IMR-90 (cell line): Measurements from ENCODE around the gene STK10. TPM values are rescaled to one million over a fixed set of nuclear protein-coding genes. Genes with fewer than 3 reads are reported as not detected.

ENCODE experiments used
- ATAC-seq: fragments of 200-7000 bp; cut with Tn5 transposase; 2 replicates; pipeline ENCODE4 v1.9.1; 2020; ENCODE audit warnings: low read depth, mild to moderate bottlenecking, moderate library complexity
- BruUV-seq: library from RNA; stranded (reverse); fragments of 400-500 nt; replicated peaks from 2 replicates; lab custom pipeline; 2021; lab: Mats Ljungman, UMichigan
- CTCF ChIA-PET: fragments of 300-600 bp; formaldehyde crosslinking; extraction: SDS; loops from one replicate; lab custom pipeline; 2021; ENCODE audit warnings: antibody characterized with exemption; lab: Yijun Ruan, JAX
- POLR2A ChIA-PET: fragments of 300-600 bp; sonication (Branson Sonifier 250); formaldehyde crosslinking; loops from one replicate; lab custom pipeline; 2022; ENCODE audit warnings: antibody characterized with exemption; ENCODE audit not compliant: unreplicated experiment; lab: Charles Lee
- DNase-seq: peaks from one replicate; pipeline ENCODE4 v3.0.0; 2013
- H2AFZ ChIP-seq: replicated peaks from 2 replicates; pipeline ENCODE3; 2013; ENCODE audit warnings: low read length, mild to moderate bottlenecking; ENCODE audit not compliant: poor library complexity
- H2AK5ac ChIP-seq: 2 replicates; pipeline ENCODE4 v1.6.1; 2013; ENCODE audit warnings: low read depth, low read length, inconsistent platforms
- H2AK9ac ChIP-seq: replicated peaks from 2 replicates; pipeline ENCODE3; 2013; ENCODE audit warnings: mild to moderate bottlenecking, low read depth, low read length, moderate library complexity; ENCODE audit not compliant: poor library complexity
- H2BK120ac ChIP-seq: 2 replicates; pipeline ENCODE4 v1.6.1; 2013; ENCODE audit warnings: low read depth, low read length, inconsistent platforms
- H2BK15ac ChIP-seq: 3 replicates; pipeline ENCODE4 v1.6.1; 2013; ENCODE audit warnings: low read depth, low read length, inconsistent platforms
- H2BK20ac ChIP-seq: 2 replicates; pipeline ENCODE4 v1.6.1; 2013; ENCODE audit warnings: low read depth, mild to moderate bottlenecking, inconsistent platforms, low read length, moderate library complexity
- H2BK5ac ChIP-seq: 2 replicates; pipeline ENCODE4 v1.6.1; 2013; ENCODE audit warnings: mild to moderate bottlenecking, low read depth, low read length, inconsistent platforms; ENCODE audit not compliant: poor library complexity, severe bottlenecking
- H3K14ac ChIP-seq: replicated peaks from 2 replicates; pipeline ENCODE4 v1.6.1; 2013; ENCODE audit warnings: low read depth, low read length, inconsistent platforms
- H3K18ac ChIP-seq: 2 replicates; pipeline ENCODE4 v1.6.1; 2013; ENCODE audit warnings: low read depth, low read length, control low read depth
- H3K23ac ChIP-seq: 2 replicates; pipeline ENCODE4 v1.6.1; 2013; ENCODE audit warnings: low read depth, low read length, inconsistent platforms
- H3K27ac ChIP-seq: 2 replicates; pipeline ENCODE4 v1.5.1; 2013; ENCODE audit warnings: mild to moderate bottlenecking, control low read depth, low read length; ENCODE audit not compliant: insufficient read depth
- H3K27me3 ChIP-seq: 2 replicates; pipeline ENCODE4 v1.6.1; 2013; ENCODE audit warnings: low read length; ENCODE audit not compliant: control insufficient read depth, insufficient read depth
- H3K36me3 ChIP-seq: 2 replicates; pipeline ENCODE4 v1.6.1; 2013; ENCODE audit warnings: low read length, mixed read lengths; ENCODE audit not compliant: control insufficient read depth, insufficient read depth
- H3K4ac ChIP-seq: 2 replicates; pipeline ENCODE4 v1.6.1; 2013; ENCODE audit warnings: low read depth, low read length, inconsistent platforms
- H3K4me1 ChIP-seq: 2 replicates; pipeline ENCODE4 v1.6.1; 2013; ENCODE audit warnings: low read length, mixed read lengths; ENCODE audit not compliant: control insufficient read depth, insufficient read depth
- H3K4me2 ChIP-seq: 2 replicates; pipeline ENCODE4 v1.6.1; 2013; ENCODE audit warnings: low read depth, mild to moderate bottlenecking, control low read depth, low read length, moderate library complexity
- H3K4me3 ChIP-seq: 2 replicates; pipeline ENCODE4 v1.5.1; 2013; ENCODE audit warnings: low read depth, mild to moderate bottlenecking, control low read depth, low read length, moderate library complexity; ENCODE audit not compliant: insufficient read depth
- H3K56ac ChIP-seq: 2 replicates; pipeline ENCODE4 v1.6.1; 2013; ENCODE audit warnings: low read length, inconsistent platforms; ENCODE audit not compliant: insufficient read depth; ENCODE audit errors: extremely low read depth
- H3K79me1 ChIP-seq, 2 experiments: 2 replicates each; pipeline ENCODE4 v1.6.1; 2013; ENCODE audit warnings: low read length in 2 of 2, inconsistent platforms in 1 of 2, low read depth in 1 of 2
- H3K9ac ChIP-seq: 2 replicates; pipeline ENCODE4 v1.6.1; 2013; ENCODE audit warnings: low read depth, low read length, control low read depth
- H3K9me1 ChIP-seq: 2 replicates; pipeline ENCODE4 v1.6.1; 2013; ENCODE audit warnings: low read length, inconsistent platforms; ENCODE audit not compliant: insufficient read depth
- H3K9me3 ChIP-seq: 2 replicates; pipeline ENCODE4 v1.6.1; 2013; ENCODE audit warnings: low read length; ENCODE audit not compliant: control insufficient read depth, insufficient read depth
- H4K20me1 ChIP-seq: 2 replicates; pipeline ENCODE4 v1.6.1; 2013; ENCODE audit warnings: low read length, inconsistent platforms; ENCODE audit not compliant: insufficient read depth
- H4K5ac ChIP-seq: 2 replicates; pipeline ENCODE4 v1.6.1; 2013; ENCODE audit warnings: mild to moderate bottlenecking, low read depth, low read length, control low read depth
- H4K8ac ChIP-seq, 2 experiments: 2 replicates each; pipeline ENCODE4 v1.6.1; 2013; ENCODE audit warnings: low read depth in 2 of 2, low read length in 2 of 2, control low read depth in 1 of 2, inconsistent platforms in 1 of 2
- H4K91ac ChIP-seq: 2 replicates; pipeline ENCODE4 v1.6.1; 2013; ENCODE audit warnings: low read depth, low read length, inconsistent platforms; ENCODE audit not compliant: insufficient read depth
- MAFK ChIP-seq: IDR thresholded peaks from 2 replicates; pipeline ENCODE4 v1.6.1; 2012; ENCODE audit warnings: low read depth, low read length, improper control_type of control experiment
- NFE2L2 ChIP-seq: fragments of 150-350 bp; IDR thresholded peaks from 2 replicates; pipeline ENCODE4 v1.6.1; 2016; ENCODE audit warnings: low read depth, mild to moderate bottlenecking, low read length
- POLR2A ChIP-seq: IDR thresholded peaks from 2 replicates; pipeline ENCODE4 v1.6.1; 2012; ENCODE audit warnings: mild to moderate bottlenecking, low read depth, low read length
- RCOR1 ChIP-seq: IDR thresholded peaks from 2 replicates; pipeline ENCODE4 v1.6.1; 2012; ENCODE audit warnings: mild to moderate bottlenecking, low read length, improper control_type of control experiment; ENCODE audit not compliant: insufficient replicate concordance
- WGBS, 2 experiments: methylation state at CpG; one replicate each; pipeline versions ENCODE4 v1.1.5 to v1.1.7; 2013; ENCODE audit warnings: missing lambda C conversion rate in 2 of 2; ENCODE audit not compliant: insufficient read length in 1 of 2; ENCODE audit errors: extremely low coverage in 2 of 2; 5-methylcytosine and 5-hydroxymethylcytosine counted together
- dilution Hi-C: fragments of 300-500 bp; cut with HindIII; formaldehyde crosslinking; loops from one replicate; pipeline ENCODE4 v1.14.3; 2018; ENCODE audit warnings: low sequenced_read_pairs; ENCODE audit not compliant: unreplicated experiment
- in situ Hi-C: fragments of 300-500 bp; cut with MboI; formaldehyde crosslinking; loops from 3 replicates; pipeline ENCODE4 v1.14.3; 2019; ENCODE audit warnings: low sequenced_read_pairs, inconsistent platforms, mixed read lengths
- intact Hi-C: fragments of 100-400 bp; cut with micrococcal nuclease; formaldehyde crosslinking; loops from 2 replicates; pipeline ENCODE4 v1.10.0; 2022
- polyA plus RNA-seq, 3 experiments: library from polyadenylated mRNA; depleted of rRNA; stranded (reverse); fragments of >200 nt; gene quantifications; 2 replicates each; pipeline ENCODE4 v1.2.3, GENCODE V29; 2012; ENCODE audit warnings: low replicate concordance in 1 of 3
- total RNA-seq: library from RNA; depleted of rRNA; stranded (reverse); fragments of >200 nt; gene quantifications from 2 replicates; pipeline ENCODE4 v1.2.3, GENCODE V29; 2012

STK10 gene
- total and polyA plus RNA-seq, 2 of the 4 experiments (the other 2 are of a cell fraction) = 15.4 to 18.5 TPM

- no TSS peak for BruUV-seq
- no peak overlapping the region for H2BK20ac ChIP-seq
- H2BK15ac ChIP-seq = no peak overlapping the region
- ATAC-seq (no peak), DNase-seq (no peak)
- 100% methylated on average over 2 of the region's 10 CpGs; no CpG with 5 or more reads in 1 of the 2 experiments for WGBS, 2 experiments
- H2AK9ac ChIP-seq = peak overlapping the region; percentile 35
- TF ChIP-seq NFE2L2 (no peak), MAFK (no peak), RCOR1 (no peak), POLR2A (no peak)
- in situ Hi-C loops (no loop called here), dilution Hi-C loops (no loop called here), intact Hi-C loops (no loop called here)
- H3K27me3 ChIP-seq = no peaks in the 10 kb centered on the region
- H4K5ac ChIP-seq = no peak overlapping the region
- H3K4me3 ChIP-seq = no peak overlapping the region
- H3K9ac ChIP-seq = no peak overlapping the region
- H3K9me3 ChIP-seq = no peaks in the 10 kb centered on the region
- POLR2A ChIA-PET = interaction anchor here (0.5 kb wide), 1 partner anchor 21 kb away, joined by 3 read pairs; no protein-coding TSS in a partner anchor
- no peak overlapping the region for H3K23ac ChIP-seq
- no peak overlapping the region for H3K14ac ChIP-seq
- H4K8ac ChIP-seq = no peak overlapping the region
- H3K4me1 ChIP-seq = peaks cover 3% of the 10 kb centered on the region; the same call in 1 of the 2 replicates
- no peak overlapping the region for H3K56ac ChIP-seq
- no peak overlapping the region for H3K18ac ChIP-seq
- CTCF ChIA-PET = no interaction called here
- H3K27ac ChIP-seq = no peak overlapping the region
- H3K79me1 ChIP-seq = peaks cover 24 to 73% of the 10 kb centered on the region in 2 experiments
- peaks cover 21% of the 10 kb centered on the region for H3K9me1 ChIP-seq
- H2AK5ac ChIP-seq = no peak overlapping the region
- H3K4me2 ChIP-seq = no peak overlapping the region
- no peak overlapping the region for H2BK5ac ChIP-seq
- no peak overlapping the region for H2BK120ac ChIP-seq
- peaks cover 6% of the 10 kb centered on the region for H3K36me3 ChIP-seq
- H3K4ac ChIP-seq = no peak overlapping the region
- H4K91ac ChIP-seq = no peak overlapping the region
- H2AFZ ChIP-seq = no peak overlapping the region
- peaks cover 13% of the 10 kb centered on the region; the same call in 1 of the 2 replicates for H4K20me1 ChIP-seq
These were observed 58.6 kb downstream of the STK10 start for GRCh38 chr5:172129256-172129910.
